Embryonic facial prominence (tissue), 1 donor: ENCODE data around the gene OR4B1.
"Not testable (repeated sequence)": the region's sequence is repeated elsewhere in the genome, so short reads cannot be mapped to it uniquely, and the experiment has no call there.

Source experiments
- DNase-seq: peaks from one replicate; pipeline ENCODE4 v3.0.0-alpha.2; 2016; ENCODE audit errors: extremely low spot score

OR4B1 gene, protein sequence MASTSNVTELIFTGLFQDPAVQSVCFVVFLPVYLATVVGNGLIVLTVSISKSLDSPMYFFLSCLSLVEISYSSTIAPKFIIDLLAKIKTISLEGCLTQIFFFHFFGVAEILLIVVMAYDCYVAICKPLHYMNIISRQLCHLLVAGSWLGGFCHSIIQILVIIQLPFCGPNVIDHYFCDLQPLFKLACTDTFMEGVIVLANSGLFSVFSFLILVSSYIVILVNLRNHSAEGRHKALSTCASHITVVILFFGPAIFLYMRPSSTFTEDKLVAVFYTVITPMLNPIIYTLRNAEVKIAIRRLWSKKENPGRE

DNA sequence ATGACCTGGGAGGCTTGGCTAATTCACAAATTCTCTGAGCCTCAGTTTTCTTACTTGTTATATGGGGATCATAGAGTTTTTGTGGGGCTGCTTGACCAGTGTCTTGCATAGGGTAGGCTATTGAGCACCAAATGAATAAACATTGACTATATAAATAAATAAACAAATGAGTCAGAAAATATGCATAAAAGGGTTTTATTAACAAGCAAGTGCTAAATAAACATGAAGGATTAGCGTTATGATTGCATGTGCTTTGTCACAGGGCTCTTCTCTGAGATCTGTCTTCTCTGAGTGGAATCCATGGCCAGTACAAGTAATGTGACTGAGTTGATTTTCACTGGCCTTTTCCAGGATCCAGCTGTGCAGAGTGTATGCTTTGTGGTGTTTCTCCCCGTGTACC lies at the start of gene OR4B1:
Gene OR4B1 (plus strand): TSS at position 301 of the 400 bp plus-strand sequence. CDS start 0 bp downstream, at position 301.
- DNase-seq = no peak

DNA sequence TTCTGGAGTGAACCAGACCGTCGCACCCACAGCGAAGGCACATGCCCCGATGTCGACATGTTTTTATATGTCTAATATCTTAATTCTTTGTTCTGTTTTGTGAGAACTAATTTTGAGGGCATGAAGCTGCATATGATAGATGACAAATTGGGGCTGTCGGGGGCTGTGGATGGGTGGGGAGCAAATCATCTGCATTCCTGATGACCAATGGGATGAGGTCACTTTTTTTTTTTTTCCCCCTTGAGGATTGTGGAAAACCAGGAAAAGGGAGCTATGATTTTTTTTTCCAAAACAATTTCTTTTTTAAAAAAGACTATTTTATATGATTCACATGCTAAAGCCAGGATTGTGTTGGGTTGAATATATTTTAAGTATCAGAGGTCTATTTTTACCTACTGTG lies 49.2 kb upstream of the OR4B1 start:
- no peak for DNase-seq

DNA sequence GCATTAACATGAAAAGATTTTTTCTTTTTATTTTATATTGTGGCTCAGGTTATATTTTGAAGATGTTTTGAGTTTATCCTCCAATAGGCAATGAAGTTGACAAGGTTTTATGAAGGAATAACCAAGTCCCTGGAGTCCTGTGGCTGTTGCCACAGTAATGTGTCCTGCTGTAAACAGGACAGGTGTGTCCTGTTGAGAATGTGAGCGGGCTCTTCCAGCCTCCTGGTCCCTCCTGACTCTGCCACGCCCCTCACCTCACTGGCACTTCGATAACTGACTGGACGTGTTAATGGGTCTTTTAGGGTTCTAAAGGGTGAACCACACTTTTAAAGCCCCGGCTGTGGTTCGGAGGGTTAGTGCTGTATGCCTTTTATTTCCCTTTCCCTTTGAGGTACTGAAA lies 47.8 kb upstream of the OR4B1 start:
- DNase-seq = no peak

DNA sequence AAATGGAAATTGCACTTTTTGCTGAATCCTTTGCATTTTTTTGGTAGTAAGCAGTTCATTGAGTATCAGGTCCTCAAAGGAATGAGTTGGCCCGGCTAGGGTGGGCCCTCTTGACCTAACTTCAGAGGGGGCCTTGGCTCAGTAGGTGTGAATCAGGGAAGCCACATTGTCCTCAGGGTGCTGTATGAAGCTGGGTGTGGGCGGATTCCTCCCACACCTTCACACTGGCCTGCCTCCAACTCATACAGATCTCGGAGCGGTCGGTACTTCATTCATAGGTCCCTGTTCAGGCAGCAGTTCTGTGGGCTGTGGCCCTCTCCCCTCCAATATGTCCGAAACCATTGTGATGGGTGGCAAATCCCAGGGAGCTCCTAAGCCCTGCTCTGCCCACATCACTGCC lies 47.4 kb upstream of the OR4B1 start:
- DNase-seq = no peak

GRCh38 chr11:48169717-48170116 lies 46.9 kb upstream of the OR4B1 start:
- DNase-seq = no peak

- no peak for DNase-seq
Observed at GRCh38 chr11:48170241-48171233, 46.1 kb upstream of the OR4B1 start.

- no peak for DNase-seq
Observed at GRCh38 chr11:48172818-48173609, 43.6 kb upstream of the OR4B1 start.

DNA sequence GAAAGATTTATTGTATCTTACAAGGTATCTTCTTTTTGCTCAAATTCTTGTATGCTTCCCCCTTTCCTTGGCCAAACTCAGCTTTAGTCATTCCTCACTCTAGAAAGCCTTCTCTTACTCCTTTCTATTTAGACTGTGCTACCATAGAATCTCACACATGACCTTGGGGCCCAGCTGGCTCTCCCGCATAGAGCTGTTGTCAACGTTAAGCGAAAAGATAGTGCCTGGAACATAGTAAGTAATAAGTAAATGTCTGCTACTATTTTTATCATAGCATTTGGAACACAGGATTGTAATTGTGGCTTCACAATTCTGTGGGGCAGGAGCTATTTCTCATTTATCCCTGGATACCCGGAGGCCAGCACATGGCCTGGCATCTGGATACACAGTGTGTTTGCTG lies 38.9 kb upstream of the OR4B1 start:
- no peak for DNase-seq

GRCh38 chr11:48180627-48181026 lies 36.0 kb upstream of the OR4B1 start:
- DNase-seq = no peak

DNA sequence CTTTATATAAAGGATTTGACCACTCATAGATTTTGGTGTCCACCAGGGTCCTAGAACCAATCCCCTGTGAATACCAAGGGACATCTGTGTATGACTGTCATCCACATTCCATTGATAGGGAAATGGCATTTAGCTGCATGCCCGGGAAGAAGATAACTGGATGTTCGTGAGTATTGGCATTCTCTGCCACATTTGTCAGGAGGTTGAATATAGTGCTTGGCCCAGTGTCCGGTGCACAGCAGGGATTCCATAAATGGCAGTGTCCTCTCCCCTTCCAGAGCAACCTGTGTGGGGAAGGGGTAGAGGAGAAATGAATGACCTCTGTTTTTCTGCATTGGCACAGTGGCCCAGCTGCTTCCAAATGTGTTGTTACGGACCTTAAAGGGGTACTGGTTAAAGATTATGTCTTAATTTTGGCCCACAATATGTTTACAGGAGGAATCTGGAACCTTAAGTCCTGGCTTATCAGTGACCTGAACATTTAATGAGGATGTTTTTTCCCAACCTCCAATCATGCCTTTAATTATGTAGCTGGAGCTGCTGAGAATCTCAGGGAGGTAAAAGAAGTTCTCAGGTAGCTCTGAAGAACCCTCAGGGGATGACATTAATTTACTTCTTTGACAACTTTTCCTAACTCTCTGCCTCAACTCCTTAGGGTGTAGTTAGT lies 33.6 kb upstream of the OR4B1 start:
- no peak for DNase-seq

- DNase-seq = no peak
Observed at GRCh38 chr11:48184452-48184851, 32.2 kb upstream of the OR4B1 start.

DNA sequence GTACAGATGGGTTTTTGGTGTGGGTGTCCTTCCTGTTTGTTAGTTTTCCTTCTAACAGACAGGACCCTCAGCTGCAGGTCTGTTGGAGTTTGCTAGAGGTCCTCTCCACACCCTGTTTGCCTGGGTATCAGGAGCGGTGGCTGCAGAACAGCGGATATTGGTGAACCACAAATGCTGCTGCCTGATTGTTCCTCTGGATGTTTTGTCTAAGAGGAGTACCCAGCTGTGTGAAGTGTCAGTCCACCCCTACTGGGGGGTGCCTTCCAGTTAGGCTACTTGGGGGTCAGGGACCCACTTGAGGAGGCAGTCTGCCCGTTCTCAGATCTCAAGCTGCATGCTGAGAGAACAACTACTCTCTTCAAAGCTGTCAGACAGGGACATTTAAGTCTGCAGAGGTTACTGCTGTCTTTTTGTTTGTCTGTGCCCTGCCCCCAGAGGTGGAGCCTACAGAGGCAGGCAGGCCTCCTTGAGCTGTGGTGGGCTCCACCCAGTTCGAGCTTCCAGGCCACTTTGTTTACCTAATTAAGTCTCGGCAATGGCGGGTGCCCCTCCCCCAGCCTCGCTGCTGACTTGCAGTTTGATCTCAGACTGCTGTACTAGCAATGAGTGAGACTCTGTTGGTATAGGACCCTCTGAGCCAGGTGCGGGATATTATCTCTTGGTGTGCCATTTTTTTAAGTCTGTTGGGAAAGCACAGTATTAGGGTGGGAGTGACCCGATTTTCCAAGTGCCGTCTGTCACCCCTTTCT lies 25.5 kb upstream of the OR4B1 start:
- not testable (repeated sequence) for DNase-seq

- DNase-seq = no peak
Observed at GRCh38 chr11:48193876-48194275, 22.7 kb upstream of the OR4B1 start.

DNA sequence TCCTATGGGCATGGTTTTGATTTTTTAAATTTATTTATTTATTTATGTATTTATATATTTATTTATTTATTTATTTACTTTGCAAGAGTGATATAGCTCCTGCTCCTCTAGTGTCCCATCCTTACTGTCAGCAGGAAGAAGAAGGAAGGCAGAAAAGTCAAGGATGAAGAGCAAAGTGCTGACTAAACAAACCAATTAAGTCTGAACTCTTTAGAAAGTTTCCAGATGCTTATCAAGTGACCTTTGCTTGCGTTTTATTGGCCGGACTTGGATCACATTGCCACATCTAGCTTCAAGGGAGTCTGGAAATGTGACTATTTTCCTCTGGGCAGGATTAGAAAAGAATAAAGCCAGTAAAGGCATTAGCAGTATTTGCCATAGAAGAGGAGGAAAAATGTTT lies 8.7 kb upstream of the OR4B1 start:
- no peak for DNase-seq

GRCh38 chr11:48210052-48210451 lies 6.6 kb upstream of the OR4B1 start:
- no peak for DNase-seq

GRCh38 chr11:48228761-48229160 lies 12.2 kb downstream of the OR4B1 start:
- no peak for DNase-seq

- not testable (repeated sequence) for DNase-seq
Observed at GRCh38 chr11:48230057-48230456, 13.4 kb downstream of the OR4B1 start.

DNA sequence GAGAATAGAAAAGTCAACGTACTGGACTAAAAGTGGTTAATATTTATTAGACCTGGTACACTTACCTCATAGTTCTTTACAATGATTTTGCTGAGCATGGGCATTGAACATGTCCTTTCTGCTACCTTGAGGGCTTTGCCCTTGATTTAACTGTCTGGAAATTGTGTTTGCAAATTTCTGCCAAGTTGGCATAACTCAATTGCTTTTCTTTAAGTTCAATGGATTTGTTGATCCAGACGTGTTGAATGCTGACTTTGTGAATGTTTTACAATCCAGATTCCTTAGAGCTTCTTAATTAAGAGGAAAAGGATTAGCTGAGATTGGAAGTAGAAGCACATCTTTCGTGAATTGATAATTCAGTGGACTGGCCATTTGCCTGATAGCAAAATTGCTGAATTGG lies 21.1 kb downstream of the OR4B1 start:
- no peak for DNase-seq

DNA sequence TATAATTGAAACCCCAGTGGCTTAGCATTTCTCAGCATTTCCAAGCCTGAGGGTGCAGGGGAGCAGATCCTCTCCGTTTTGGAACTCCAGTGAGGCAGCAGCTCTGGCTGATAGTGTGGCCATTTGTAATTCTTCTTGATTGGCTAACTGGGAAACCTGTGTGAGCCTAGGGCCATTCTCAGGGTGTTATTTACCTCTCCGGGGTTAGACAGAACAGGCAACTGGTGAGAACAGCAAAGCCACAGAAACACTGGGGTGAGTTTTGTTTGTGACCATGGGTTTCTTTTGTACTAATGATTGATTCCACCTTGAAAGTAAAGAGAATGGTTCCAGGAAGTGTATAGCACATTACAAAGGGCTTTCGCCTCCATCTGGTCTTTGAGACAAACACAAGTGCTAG lies 25.9 kb downstream of the OR4B1 start:
- DNase-seq = no peak

DNA sequence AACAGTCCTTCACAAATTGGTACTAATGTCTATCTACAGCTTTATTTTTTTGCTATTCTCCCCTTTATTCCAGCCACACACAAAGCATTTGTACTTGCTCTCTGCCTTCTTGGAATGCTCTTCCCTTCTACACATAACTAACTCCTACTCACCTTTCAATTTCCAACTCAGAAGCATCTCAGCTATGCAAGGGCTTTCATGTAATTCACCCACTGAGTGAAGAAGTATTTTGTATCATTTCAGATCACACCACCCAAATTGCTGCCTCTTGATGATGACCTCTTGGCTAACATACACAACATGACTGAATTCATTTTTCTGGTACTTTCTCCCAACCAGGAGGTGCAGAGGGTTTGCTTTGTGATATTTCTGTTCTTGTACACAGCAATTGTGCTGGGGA lies 28.2 kb downstream of the OR4B1 start, which contains the start of gene OR4X2:
Gene OR4X2 (plus strand): TSS at position 301 of the 400 bp plus-strand sequence. CDS start 0 bp downstream, at position 301.
- DNase-seq = no peak

DNA sequence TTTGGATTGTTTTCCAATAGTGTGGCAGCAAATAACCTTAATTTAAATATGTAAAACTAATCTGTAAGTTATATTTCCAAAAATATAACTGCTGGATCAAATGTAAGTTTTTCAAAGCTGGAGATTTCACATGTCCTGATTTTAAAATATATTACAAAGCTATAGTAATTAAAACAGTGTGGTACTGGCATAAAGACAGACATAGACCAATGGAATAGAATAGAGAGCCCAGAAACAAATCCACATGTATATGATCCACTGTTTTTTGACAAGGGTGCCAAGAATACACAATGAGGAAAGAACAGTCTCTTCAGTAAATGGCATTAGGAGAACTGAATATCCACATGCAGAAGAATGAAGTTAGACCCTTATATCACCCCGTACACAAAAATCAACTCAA lies 32.3 kb downstream of the OR4B1 start:
- no peak for DNase-seq
